ENCODE results near the gene DTNBP1.

DTNBP1 gene

DNA sequence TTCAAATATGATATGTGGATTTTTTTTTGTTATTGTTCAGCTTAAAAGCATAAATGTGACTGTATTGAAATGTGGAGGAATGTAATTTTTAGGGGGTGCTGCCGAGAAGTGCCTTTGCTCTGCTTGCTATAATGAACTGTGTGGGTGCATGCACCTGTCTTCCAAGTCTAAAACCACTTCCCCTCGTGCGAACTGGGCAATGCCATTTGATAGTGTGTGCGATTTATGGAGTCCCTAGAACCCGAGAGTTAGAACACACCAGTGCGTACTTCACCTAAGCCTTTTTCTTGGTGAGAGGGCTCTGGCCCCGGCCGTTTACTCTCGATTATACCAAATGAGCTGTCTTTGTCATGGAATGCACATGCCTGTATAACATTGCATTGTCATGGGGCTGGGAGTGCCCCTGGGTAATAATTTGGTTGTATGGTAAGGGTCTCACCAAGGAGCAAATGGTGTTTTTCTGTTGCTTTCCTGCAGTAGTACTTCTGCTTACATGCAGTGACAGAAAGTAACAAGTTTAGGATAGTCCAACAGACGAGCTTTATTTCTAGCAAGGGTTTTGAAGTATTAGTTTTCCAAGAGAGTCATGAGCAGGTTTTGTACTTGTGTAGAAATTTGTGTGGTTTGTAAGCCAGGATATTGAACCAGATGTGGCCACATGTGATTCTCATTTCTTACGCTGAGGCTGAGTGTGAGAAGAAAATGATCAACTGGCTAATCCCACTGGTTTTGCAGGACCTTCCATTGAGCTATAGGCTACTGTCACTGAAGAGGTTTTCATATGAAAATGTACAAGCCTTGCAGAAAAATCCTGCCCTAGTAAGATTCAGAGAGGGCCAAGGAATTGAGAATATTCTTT lies 172.4 kb downstream of the DTNBP1 start:
- Histone ChIP-seq H3K27ac (ENCODE audit: low read length) (no peak overlapping the region), H3K4me1 (ENCODE audit: control insufficient read depth, insufficient read depth, low read length) (peaks cover 7% of the 10 kb centered on the region), H3K9me3 (ENCODE audit: control insufficient read depth in 2 of 2, low read length in 2 of 2) (no peaks in the 10 kb centered on the region), H3K4me3 (ENCODE audit: low read length in 2 of 2) (no peak overlapping the region), H3K27me3 (ENCODE audit: control insufficient read depth in 1 of 2, insufficient read depth in 2 of 2, low read length in 2 of 2) (no peaks in the 10 kb centered on the region), H3K9ac (ENCODE audit: low read length in 2 of 2) (no peak overlapping the region), H3K36me3 (ENCODE audit: control insufficient read depth in 2 of 2, insufficient read depth in 2 of 2, low read length in 2 of 2) (peaks cover 12 to 20% of the 10 kb centered on the region in 2 donors)

DNA sequence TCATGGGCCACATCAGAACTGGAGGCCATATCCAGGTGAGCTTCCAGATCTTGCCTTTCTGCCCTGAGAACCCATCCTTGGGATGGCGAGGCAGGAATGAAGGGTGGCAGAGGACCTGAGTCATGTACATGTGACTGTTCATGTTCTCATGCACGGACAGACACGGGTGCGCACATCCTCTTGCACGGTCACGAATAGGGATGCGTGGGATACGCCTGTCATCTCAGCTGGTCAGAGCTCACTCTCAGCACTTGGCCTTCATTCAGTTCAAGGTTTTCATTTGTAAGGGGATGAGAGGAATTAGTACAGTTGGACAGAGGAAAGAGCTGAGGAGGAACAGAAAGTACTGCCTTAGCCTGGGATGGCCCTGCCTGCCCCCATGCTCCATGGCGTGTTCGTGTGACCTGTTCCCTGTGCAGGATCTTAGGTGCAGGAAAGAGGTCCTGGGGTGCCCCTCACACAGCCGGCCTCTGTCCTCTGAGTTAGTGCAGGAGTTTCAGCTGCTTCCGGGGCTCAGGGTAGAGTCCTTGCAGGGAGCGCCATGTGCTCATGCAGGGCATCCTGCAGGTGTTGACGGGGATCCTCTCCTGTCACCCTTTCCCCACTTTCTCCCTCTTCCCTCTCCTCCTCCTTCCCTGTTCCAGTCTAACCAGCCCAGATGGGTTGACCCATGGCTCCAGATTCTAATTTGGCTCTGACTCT lies 173.4 kb downstream of the DTNBP1 start:
- Histone ChIP-seq H3K9me3 (ENCODE audit: control insufficient read depth in 2 of 2, low read length in 2 of 2) (no peaks in the 10 kb centered on the region), H3K27me3 (ENCODE audit: control insufficient read depth in 1 of 2, insufficient read depth in 2 of 2, low read length in 2 of 2) (no peaks in the 10 kb centered on the region), H3K4me1 (ENCODE audit: control insufficient read depth, insufficient read depth, low read length) (peaks cover 7% of the 10 kb centered on the region), H3K27ac (ENCODE audit: low read length) (no peak overlapping the region), H3K4me3 (ENCODE audit: low read length in 2 of 2) (no peak overlapping the region), H3K9ac (ENCODE audit: low read length in 2 of 2) (no peak overlapping the region), H3K36me3 (ENCODE audit: control insufficient read depth in 2 of 2, insufficient read depth in 2 of 2, low read length in 2 of 2) (peaks cover 12 to 20% of the 10 kb centered on the region in 2 donors)

DNA sequence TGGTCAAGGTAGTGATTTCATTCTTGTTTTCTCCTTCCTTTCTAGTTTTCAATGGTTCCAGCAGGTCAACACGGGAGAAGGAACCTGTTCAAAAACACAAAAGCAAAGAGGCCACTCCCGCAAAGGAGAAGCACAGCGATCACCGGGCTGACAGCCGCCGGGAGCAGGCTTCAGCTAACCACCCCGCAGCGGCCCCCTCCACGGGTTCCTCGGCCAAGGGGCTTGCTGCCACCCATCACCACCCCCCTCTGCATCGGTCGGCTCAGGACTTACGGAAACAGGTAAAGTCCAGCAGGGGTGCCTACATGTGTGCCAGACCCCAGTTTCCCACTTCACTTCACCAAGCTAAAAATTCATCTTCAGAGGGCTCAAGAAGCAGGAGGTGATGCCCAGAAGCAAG lies 175.6 kb downstream of the DTNBP1 start:
- H3K4me1 ChIP-seq (ENCODE audit: control insufficient read depth, insufficient read depth, low read length), result peaks cover 5% of the 10 kb centered on the region
- no peaks in the 10 kb centered on the region for H3K9me3 ChIP-seq (ENCODE audit: control insufficient read depth in 2 of 2, low read length in 2 of 2)
- no peak overlapping the region for H3K27ac ChIP-seq (ENCODE audit: low read length)
- no peaks in the 10 kb centered on the region for H3K27me3 ChIP-seq (ENCODE audit: control insufficient read depth in 1 of 2, insufficient read depth in 2 of 2, low read length in 2 of 2)
- peaks cover 12 to 20% of the 10 kb centered on the region in 2 donors for H3K36me3 ChIP-seq (ENCODE audit: control insufficient read depth in 2 of 2, insufficient read depth in 2 of 2, low read length in 2 of 2)
- no peak overlapping the region for H3K4me3 ChIP-seq (ENCODE audit: low read length in 2 of 2)
- no peak overlapping the region for H3K9ac ChIP-seq (ENCODE audit: low read length in 2 of 2)

DNA sequence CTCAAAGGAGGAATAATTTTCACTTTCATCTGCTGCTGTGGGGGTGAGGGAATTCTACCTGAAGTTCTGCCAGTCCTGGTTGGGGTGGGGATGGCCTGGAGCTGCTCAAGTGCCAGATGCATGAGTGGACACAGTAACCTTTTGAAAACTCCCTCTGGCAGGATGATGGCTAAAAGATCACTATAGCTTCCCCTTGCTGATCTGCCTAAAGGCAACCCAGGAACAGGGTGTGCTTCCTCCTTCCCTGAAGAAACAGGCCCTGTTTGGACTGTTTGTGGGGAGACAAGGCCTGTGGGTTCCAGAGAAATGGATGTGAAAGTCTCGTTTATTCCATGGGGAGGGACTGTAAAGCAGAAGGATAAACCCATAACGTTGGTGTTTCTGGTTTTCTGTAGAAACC lies 176.9 kb downstream of the DTNBP1 start:
- H3K4me1 ChIP-seq (ENCODE audit: control insufficient read depth, insufficient read depth, low read length), result no peaks in the 10 kb centered on the region
- H3K27ac ChIP-seq (ENCODE audit: low read length), result no peak overlapping the region
- no peak overlapping the region for H3K9ac ChIP-seq (ENCODE audit: low read length in 2 of 2)
- no peak overlapping the region for H3K4me3 ChIP-seq (ENCODE audit: low read length in 2 of 2)
- no peaks in the 10 kb centered on the region for H3K27me3 ChIP-seq (ENCODE audit: control insufficient read depth in 1 of 2, insufficient read depth in 2 of 2, low read length in 2 of 2)
- peaks cover 12 to 20% of the 10 kb centered on the region in 2 donors for H3K36me3 ChIP-seq (ENCODE audit: control insufficient read depth in 2 of 2, insufficient read depth in 2 of 2, low read length in 2 of 2)
- H3K9me3 ChIP-seq (ENCODE audit: control insufficient read depth in 2 of 2, low read length in 2 of 2), result no peaks in the 10 kb centered on the region

DNA sequence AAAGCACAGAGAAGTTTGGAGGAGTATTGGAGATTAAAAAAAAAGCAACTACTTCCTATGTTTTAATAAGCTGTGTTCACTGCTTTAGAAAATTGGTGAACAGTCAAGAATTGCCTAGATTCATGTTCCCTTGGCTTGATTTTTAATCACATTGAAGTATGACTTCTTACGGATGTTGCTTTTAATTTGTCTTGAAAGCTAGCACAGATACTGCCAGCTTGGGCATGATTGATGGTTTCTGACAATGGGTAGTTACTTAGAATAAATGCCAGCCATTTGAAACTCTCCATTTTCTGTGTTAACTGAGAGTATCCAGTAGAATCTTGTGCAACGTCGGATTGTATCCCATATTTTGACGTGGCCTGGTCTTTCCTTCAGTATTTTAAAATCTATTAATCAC lies 178.0 kb downstream of the DTNBP1 start:
- Histone ChIP-seq H3K9ac (ENCODE audit: low read length in 2 of 2) (no peak overlapping the region), H3K9me3 (ENCODE audit: control insufficient read depth in 2 of 2, low read length in 2 of 2) (no peaks in the 10 kb centered on the region), H3K4me3 (ENCODE audit: low read length in 2 of 2) (no peak overlapping the region), H3K27ac (ENCODE audit: low read length) (no peak overlapping the region), H3K4me1 (ENCODE audit: control insufficient read depth, insufficient read depth, low read length) (no peaks in the 10 kb centered on the region), H3K27me3 (ENCODE audit: control insufficient read depth in 1 of 2, insufficient read depth in 2 of 2, low read length in 2 of 2) (no peaks in the 10 kb centered on the region), H3K36me3 (ENCODE audit: control insufficient read depth in 2 of 2, insufficient read depth in 2 of 2, low read length in 2 of 2) (peaks cover 12 to 20% of the 10 kb centered on the region in 2 donors)

DNA sequence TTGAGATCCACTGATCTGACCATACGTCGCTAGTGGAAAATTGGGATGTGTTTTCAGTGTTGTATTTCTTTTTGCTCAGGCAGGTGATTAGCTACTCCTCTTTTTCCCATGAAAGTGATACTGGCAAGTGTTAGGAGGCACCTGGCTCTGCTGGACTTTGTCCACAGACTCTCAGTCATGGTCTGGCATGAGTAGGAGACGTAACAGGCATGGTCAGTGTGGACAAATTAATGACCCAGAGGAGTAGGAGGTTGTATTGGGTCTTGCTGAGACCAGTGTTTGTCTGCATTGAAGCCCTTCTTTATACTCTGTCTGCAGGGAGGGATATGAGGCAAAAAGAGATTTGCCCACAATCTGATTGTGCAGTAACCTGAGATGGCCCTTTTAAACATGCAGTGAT lies 178.7 kb downstream of the DTNBP1 start:
- H3K9me3 ChIP-seq (ENCODE audit: control insufficient read depth in 2 of 2, low read length in 2 of 2), result no peaks in the 10 kb centered on the region
- no peak overlapping the region for H3K9ac ChIP-seq (ENCODE audit: low read length in 2 of 2)
- H3K27me3 ChIP-seq (ENCODE audit: control insufficient read depth in 1 of 2, insufficient read depth in 2 of 2, low read length in 2 of 2), result no peaks in the 10 kb centered on the region
- H3K36me3 ChIP-seq (ENCODE audit: control insufficient read depth in 2 of 2, insufficient read depth in 2 of 2, low read length in 2 of 2), result peaks cover 12 to 16% of the 10 kb centered on the region in 2 donors
- no peaks in the 10 kb centered on the region for H3K4me1 ChIP-seq (ENCODE audit: control insufficient read depth, insufficient read depth, low read length)
- H3K4me3 ChIP-seq (ENCODE audit: low read length in 2 of 2), result no peak overlapping the region
- no peak overlapping the region for H3K27ac ChIP-seq (ENCODE audit: low read length)

DNA sequence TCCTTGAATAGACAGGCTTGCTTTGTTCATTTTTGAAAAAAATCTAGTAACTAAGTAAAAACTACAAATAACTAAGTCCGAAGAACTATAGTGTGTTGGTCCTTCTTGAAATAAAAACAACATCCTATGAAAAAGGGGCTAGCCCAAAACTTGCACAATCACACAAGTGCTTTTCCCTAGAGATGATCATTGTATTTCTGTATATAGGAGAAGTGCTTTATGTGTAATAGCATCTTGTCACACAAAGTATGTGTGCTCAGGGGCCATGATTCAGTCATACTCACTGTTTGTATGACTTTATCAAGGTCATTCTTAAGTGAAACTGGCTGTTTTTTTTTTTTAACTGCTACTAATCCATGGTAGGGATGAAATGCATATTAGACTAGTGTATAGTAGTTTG lies 179.8 kb downstream of the DTNBP1 start:
- Histone ChIP-seq H3K36me3 (ENCODE audit: control insufficient read depth in 2 of 2, insufficient read depth in 2 of 2, low read length in 2 of 2) (peaks cover 3 to 8% of the 10 kb centered on the region in 2 donors), H3K9me3 (ENCODE audit: control insufficient read depth in 2 of 2, low read length in 2 of 2) (no peaks in the 10 kb centered on the region), H3K27me3 (ENCODE audit: control insufficient read depth in 1 of 2, insufficient read depth in 2 of 2, low read length in 2 of 2) (no peaks in the 10 kb centered on the region), H3K4me1 (ENCODE audit: control insufficient read depth, insufficient read depth, low read length) (no peaks in the 10 kb centered on the region), H3K27ac (ENCODE audit: low read length) (no peak overlapping the region), H3K9ac (ENCODE audit: low read length in 2 of 2) (no peak overlapping the region), H3K4me3 (ENCODE audit: low read length in 2 of 2) (no peak overlapping the region)

DNA sequence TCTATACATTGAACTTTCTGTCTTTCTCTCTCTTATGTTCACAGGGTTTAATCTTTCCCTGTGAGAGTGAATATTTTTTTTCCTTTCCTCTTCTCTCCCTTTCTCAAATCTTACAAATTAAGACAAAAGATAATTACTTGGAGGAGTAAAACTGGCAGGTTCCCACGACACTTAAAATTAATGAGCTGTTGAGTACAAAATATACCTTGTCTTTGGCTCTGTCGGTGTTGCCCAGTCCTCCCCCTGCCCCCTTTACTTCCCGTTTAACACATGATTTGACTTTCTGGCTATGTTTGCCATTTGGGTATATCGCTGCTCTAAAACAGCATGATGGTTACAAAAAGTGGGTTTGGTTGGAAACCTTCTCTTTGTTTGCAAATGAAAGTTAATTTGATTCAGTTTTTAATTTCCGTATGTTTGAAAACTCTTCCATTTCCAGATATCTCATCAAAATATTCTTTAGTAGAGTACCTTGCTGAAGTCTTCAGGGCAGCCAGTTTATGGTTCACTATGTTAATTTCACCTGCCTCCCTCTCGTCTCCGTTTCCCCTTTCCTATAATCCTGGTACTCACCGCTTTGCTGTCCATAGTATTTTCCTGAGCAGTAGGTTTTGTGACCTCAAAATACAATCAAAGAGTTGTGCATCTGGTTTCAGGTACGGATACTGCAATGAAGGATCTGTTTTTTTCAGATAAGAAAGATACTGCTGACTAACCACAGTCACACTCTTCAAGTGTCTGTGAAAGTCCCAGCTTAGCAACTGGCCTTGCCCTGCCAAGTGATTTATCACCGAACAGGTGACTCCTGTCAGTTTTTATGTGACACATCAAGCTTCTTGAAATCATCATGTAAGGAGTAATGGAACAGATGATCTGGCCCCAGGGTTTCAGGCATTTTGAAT lies 181.2 kb downstream of the DTNBP1 start:
- Histone ChIP-seq H3K36me3 (ENCODE audit: control insufficient read depth in 2 of 2, insufficient read depth in 2 of 2, low read length in 2 of 2) (no peaks in the 10 kb centered on the region), H3K27me3 (ENCODE audit: control insufficient read depth in 1 of 2, insufficient read depth in 2 of 2, low read length in 2 of 2) (no peaks in the 10 kb centered on the region), H3K9ac (ENCODE audit: low read length in 2 of 2) (no peak overlapping the region), H3K4me3 (ENCODE audit: low read length in 2 of 2) (no peak overlapping the region), H3K27ac (ENCODE audit: low read length) (no peak overlapping the region), H3K4me1 (ENCODE audit: control insufficient read depth, insufficient read depth, low read length) (peaks cover 13% of the 10 kb centered on the region), H3K9me3 (ENCODE audit: control insufficient read depth in 2 of 2, low read length in 2 of 2) (no peaks in the 10 kb centered on the region)

DNA sequence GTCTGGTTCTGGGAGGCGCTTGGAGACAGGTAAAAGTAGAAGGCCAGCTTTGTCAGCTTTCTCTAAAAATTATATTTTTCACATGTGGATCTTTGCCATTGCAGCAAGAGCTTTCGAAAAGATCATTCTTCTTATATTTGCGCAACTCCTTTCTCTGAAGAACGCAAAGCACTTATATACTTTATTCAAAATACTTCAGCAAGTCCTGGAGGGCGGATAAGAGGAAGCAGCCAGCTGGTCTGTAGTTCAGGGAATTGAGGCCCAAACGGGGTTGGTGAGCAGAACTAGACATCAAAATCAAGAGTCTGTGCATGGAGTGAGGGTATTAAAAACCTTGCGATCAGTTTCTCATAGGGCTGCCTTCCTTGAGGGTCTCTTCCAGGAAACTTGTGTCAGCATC lies 182.3 kb downstream of the DTNBP1 start:
- Histone ChIP-seq H3K4me1 (ENCODE audit: control insufficient read depth, insufficient read depth, low read length) (peaks cover 21% of the 10 kb centered on the region), H3K9me3 (ENCODE audit: control insufficient read depth in 2 of 2, low read length in 2 of 2) (no peaks in the 10 kb centered on the region), H3K4me3 (ENCODE audit: low read length in 2 of 2) (no peak overlapping the region), H3K27me3 (ENCODE audit: control insufficient read depth in 1 of 2, insufficient read depth in 2 of 2, low read length in 2 of 2) (no peaks in the 10 kb centered on the region), H3K27ac (ENCODE audit: low read length) (no peak overlapping the region), H3K36me3 (ENCODE audit: control insufficient read depth in 2 of 2, insufficient read depth in 2 of 2, low read length in 2 of 2) (no peaks in the 10 kb centered on the region), H3K9ac (ENCODE audit: low read length in 2 of 2) (no peak overlapping the region)

DNA sequence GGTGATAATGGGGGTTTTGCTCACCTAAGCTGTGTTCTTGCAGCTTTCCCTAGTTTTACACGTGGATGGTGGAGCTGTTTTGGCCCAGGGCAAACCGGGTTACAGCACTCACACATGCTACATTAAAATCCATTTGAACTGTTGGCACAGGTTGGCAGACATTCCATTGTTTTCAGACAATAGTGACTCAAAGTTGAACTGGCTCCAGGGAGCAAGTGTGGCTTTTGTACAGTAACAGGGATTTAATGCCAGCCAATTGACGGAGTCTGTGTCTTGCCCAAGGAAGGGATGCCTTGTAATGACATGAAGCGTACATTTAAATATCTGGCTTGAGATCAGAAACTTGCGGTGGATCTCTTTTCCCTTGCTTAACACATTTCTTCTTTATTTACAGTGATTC lies 183.1 kb downstream of the DTNBP1 start:
- Histone ChIP-seq H3K27me3 (ENCODE audit: control insufficient read depth in 1 of 2, insufficient read depth in 2 of 2, low read length in 2 of 2) (no peaks in the 10 kb centered on the region), H3K4me1 (ENCODE audit: control insufficient read depth, insufficient read depth, low read length) (peaks cover 21% of the 10 kb centered on the region), H3K4me3 (ENCODE audit: low read length in 2 of 2) (no peak overlapping the region), H3K9ac (ENCODE audit: low read length in 2 of 2) (no peak overlapping the region), H3K9me3 (ENCODE audit: control insufficient read depth in 2 of 2, low read length in 2 of 2) (no peaks in the 10 kb centered on the region), H3K36me3 (ENCODE audit: control insufficient read depth in 2 of 2, insufficient read depth in 2 of 2, low read length in 2 of 2) (no peaks in the 10 kb centered on the region), H3K27ac (ENCODE audit: low read length) (no peak overlapping the region)

Data from stomach smooth muscle (tissue), 2 donors.